MG63 (cell line): Measurements from ENCODE around the gene TMTC2. TPM values are rescaled to one million over a fixed set of nuclear protein-coding genes. Genes with fewer than 3 reads are reported as not detected.

Experiments used
- DNase-seq: peaks from one replicate; pipeline ENCODE4 v3.0.0-alpha.2; 2020
- H3K27me3 ChIP-seq: fragments of 250-450 bp; sonication (Bioruptor Pico); 2 replicates; pipeline ENCODE4 v1.5.1; 2020; ENCODE audit warnings: mild to moderate bottlenecking, moderate library complexity
- H3K36me3 ChIP-seq: fragments of 250-450 bp; sonication (Bioruptor Pico); 2 replicates; pipeline ENCODE4 v1.5.1; 2020; ENCODE audit warnings: mild to moderate bottlenecking, moderate library complexity
- H3K4me3 ChIP-seq: fragments of 250-450 bp; sonication (Bioruptor Pico); 2 replicates; pipeline ENCODE4 v1.5.1; 2020; ENCODE audit warnings: mild to moderate bottlenecking, moderate library complexity
- H3K9me3 ChIP-seq: fragments of 250-450 bp; sonication (Bioruptor Pico); 2 replicates; pipeline ENCODE4 v1.5.1; 2020; ENCODE audit warnings: mild to moderate bottlenecking, moderate library complexity
- total RNA-seq: library from RNA; depleted of rRNA; stranded (reverse); fragments of >200 nt; shearing (Covaris generic); gene quantifications from 2 replicates; pipeline ENCODE4 v1.2.3, GENCODE V29; 2014; ENCODE audit warnings: low replicate concordance

The TMTC2 gene
- total RNA-seq, 1 experiment from 2014 or later = 1.8 TPM

DNA sequence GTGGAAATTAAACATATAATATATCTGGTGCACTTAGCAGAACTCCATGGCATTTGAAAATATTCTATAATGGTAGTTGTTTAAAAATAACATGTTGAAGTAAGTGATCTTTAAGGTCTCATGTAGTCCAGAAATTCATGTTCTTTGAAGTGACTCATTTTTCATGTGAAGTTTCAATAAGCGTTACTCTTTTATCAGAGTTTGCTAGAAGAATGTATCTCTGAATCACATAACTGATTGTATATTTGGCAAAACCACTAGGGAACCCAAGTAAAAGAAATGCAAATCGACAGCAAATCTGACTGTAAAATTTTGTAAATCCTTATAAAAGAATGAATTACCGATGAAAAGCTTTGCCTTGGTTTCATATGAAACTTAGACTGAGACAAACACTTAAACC, 463.3 kb downstream of the TMTC2 start:
- DNase-seq = no peak
- Histone ChIP-seq H3K4me3 (no peak overlapping the region), H3K36me3 (no peaks in the 10 kb centered on the region), H3K27me3 (no peaks in the 10 kb centered on the region), H3K9me3 (no peaks in the 10 kb centered on the region)

DNA sequence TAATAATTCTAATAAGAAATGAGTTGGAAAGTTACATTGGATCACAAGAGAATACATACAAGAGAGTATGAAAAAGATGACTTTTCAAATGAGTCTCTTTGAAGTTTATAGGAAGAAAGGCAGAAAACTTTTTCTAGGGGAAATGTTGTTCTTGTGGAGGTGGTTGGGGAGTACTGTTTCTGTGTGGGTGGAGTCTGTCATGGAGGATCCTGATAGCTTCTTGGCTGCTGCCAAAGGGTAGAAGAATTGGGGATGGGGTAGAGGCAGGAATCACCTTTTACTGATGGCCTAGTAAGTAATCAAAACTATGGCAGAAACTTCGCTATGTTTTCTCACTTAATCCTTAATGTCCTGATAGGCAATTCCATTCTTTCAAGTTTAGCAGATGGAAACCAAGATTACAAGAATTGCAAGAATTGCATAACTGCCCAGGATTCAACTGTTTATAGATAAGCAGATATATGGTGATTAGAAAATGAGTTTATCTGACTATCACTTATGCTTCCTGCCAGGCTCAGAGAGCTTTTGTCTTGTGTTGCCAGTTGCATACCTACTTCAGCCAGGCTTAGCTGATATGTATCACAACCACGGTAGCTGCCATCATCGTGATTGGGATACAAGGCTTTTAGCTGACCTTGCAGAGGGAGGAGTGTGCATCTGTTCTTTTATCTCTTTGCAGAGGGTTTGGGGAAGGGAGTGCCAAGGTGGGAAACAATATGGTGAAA, 463.9 kb downstream of the TMTC2 start:
- no peaks in the 10 kb centered on the region for H3K9me3 ChIP-seq

DNA sequence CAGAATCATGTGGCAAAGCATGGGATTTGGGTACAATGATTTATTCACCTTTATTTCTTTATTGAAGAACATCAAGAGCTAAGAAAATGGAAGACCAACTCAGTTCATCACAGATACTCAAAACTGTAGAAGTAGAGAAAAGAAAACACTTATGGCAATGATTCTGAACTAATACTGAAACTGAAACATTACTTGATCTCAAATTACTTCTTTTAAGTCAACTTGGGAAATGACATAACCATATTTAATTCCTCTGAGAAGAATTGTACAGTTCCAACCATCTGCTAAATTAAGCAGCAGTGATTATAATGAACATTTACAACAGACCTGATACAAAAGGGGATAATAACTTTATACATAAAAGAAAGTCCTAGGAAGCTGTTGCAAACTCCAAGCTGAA, 466.5 kb downstream of the TMTC2 start:
- Histone ChIP-seq H3K36me3 (no peaks in the 10 kb centered on the region), H3K9me3 (no peaks in the 10 kb centered on the region), H3K27me3 (no peaks in the 10 kb centered on the region), H3K4me3 (no peak overlapping the region)
- no peak for DNase-seq

More for the DNA sequence above, 463.9 kb downstream of the TMTC2 start:
- no peak overlapping the region for H3K4me3 ChIP-seq
- H3K36me3 ChIP-seq = no peaks in the 10 kb centered on the region
- no peaks in the 10 kb centered on the region for H3K27me3 ChIP-seq
- DNase-seq = no peak

DNA sequence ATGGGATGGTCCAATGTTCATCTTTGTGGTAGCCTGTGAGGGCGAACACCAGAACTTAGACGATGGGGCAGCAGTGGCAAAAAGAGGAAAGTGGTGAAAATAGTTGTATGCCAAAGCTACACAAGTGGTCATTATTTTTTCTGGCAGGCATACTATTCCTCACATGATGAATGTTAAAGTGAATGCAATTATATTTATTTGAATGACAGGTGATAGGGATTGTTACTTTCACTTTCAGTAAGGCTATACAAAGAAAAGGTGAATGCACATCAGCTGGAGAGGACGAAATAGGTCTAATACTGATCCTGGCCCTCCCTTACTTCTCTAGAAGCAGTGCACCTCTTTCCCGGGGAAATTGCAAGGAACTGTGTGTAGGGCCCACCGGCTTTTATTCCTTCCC, 470.1 kb downstream of the TMTC2 start:
- no peak for DNase-seq
- H3K4me3 ChIP-seq = no peak overlapping the region
- no peaks in the 10 kb centered on the region for H3K9me3 ChIP-seq
- H3K36me3 ChIP-seq = no peaks in the 10 kb centered on the region
- H3K27me3 ChIP-seq = no peaks in the 10 kb centered on the region

DNA sequence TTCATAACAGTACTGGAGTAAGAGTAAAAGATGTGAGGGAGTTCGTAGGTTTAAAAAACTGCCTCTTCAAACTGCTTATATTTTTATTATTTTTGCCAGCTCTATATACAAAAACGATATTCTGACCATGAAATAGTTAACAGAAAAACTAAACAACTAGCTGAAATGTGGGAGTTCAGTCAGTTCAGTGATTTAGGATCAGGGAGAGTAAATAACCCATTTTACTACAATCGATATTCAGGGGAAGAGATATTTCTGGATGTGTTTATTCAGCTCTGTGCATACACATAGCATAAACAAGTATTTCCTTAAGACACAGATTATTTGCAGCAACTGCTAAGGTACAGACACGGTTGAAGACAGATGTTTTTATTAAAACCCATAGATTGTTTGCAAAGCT, 470.9 kb downstream of the TMTC2 start:
- H3K4me3 ChIP-seq = no peak overlapping the region

DNA sequence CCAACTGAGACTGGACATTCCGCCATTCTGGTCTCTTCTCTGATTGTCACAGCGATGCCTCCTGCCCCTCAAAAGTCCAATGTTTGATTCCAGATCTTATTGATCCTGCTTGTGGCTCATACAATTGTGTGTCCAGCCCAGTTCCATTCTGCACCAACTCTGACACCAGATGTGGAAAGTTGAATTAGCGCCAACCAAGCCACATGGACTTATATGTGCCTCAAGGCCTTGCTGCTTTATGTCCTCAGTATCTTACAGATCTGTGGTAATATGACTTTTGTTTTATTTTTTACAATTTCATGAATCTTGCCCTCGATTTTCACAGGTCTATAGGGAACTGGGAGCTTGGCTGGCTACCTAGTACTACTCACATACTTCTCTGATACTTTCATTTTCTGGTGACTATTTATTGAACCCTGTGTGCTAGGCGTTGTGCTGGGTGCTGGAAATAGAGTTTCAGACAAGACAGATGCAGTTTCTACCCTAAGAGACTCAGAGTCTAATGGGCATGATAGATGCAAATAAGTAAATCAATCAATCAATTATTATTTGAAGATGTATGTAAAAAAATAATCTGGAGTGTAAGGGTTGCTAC, 472.0 kb downstream of the TMTC2 start:
- Histone ChIP-seq H3K27me3 (no peaks in the 10 kb centered on the region), H3K9me3 (no peaks in the 10 kb centered on the region), H3K4me3 (no peak overlapping the region), H3K36me3 (no peaks in the 10 kb centered on the region)
- no peak for DNase-seq

More for the DNA sequence above, 470.9 kb downstream of the TMTC2 start:
- DNase-seq = no peak
- no peaks in the 10 kb centered on the region for H3K27me3 ChIP-seq
- no peaks in the 10 kb centered on the region for H3K9me3 ChIP-seq
- no peaks in the 10 kb centered on the region for H3K36me3 ChIP-seq

DNA sequence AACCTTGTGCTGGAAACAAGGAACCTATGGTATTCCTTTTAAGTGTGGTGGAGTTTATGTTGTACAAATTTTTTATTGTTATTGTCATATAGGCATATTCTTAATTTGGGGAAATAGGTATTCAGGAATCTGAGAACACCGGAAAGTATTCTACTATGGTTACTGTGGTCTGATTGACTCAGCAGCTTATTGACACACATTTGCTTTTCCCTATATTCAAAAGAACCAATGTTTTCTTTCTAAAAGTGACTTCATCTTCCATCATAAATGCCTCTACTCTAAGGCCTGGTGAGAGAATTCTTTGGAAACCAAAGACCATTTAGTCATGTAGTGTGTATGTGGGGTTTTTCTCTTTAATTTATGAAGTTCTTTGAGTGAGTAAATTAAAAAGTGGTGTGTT, 474.8 kb downstream of the TMTC2 start:
- Histone ChIP-seq H3K27me3 (no peaks in the 10 kb centered on the region), H3K4me3 (no peak overlapping the region), H3K9me3 (no peaks in the 10 kb centered on the region), H3K36me3 (no peaks in the 10 kb centered on the region)
- DNase-seq = no peak

DNA sequence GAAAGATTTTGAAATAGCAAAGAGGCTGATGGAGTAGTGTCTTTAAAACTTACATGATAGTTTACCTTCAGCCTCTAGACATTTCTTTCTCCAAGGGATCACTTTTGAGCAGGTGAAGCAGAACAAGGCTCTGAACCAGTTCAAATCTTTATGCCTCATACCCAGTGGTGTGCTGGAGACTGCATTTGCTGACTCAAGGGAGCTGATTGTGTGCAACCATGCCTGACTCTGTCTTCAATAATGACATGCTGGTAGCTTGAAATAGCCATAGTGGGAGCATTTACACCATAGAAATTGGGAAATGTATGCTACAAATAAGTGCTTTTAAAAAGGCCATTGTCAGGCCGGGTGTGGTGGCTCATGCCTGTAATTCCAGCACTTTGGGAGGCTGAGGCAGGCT, 482.0 kb downstream of the TMTC2 start:
- no peak overlapping the region for H3K4me3 ChIP-seq
- DNase-seq = no peak
- H3K9me3 ChIP-seq = no peaks in the 10 kb centered on the region
- H3K27me3 ChIP-seq = no peaks in the 10 kb centered on the region
- H3K36me3 ChIP-seq = no peaks in the 10 kb centered on the region

DNA sequence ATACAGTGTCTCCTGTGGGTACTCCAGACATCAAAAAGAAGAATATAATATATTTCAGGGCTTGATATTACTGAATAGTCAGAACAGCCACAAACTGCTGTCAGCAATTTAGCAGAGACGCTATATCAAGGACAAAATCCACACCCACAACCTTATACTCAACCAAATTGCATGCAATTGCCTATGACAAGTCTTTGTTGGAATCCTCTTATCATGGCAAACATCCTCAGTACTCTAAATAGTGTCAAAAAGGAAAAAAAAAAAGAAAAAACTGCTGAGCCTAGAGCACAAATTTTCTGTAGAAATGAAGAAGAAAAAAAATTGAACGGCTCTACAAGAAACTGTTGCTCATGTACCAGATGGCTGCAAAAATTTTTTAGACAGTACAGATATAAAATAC, 485.7 kb downstream of the TMTC2 start:
- no peaks in the 10 kb centered on the region for H3K36me3 ChIP-seq
- no peak overlapping the region for H3K4me3 ChIP-seq
- H3K27me3 ChIP-seq = no peaks in the 10 kb centered on the region
- H3K9me3 ChIP-seq = no peaks in the 10 kb centered on the region
- DNase-seq = no peak

DNA sequence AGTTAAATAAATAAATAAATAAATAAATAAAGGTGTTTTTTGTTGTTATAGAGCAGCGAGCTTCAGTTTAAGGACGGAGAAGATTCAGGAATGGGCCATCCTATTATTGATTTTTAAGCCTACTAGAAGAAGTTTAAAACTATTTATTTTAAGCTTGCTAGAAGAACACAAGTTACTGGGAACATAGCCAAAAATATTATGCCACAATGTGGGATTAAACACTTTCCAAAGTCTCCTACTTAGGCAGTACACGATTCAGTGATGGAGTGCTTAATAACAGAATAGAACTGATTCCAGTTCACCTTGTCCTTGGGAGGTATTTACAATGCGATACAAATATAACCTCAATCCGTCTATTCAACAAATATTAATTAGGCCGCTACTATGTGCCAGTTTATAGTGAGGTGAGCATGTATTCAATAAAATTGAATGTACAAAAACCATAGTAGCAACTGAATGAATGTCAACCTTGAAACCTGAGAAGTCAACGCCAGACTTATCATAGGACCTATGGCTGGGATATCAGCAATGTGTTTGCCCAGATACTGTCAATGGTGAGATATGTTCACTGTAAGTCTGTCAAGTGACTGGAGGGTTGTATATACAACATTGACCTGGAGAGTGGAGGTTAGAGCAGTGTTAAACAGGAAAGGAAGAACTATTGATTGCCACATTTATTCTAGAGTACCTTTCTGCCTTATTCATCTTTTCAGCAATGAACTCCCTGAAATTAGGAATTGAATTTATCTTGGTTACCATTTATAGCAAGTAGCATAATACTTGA, 486.4 kb downstream of the TMTC2 start:
- Histone ChIP-seq H3K4me3 (no peak overlapping the region), H3K9me3 (no peaks in the 10 kb centered on the region), H3K36me3 (no peaks in the 10 kb centered on the region), H3K27me3 (no peaks in the 10 kb centered on the region)
- no peak for DNase-seq

DNA sequence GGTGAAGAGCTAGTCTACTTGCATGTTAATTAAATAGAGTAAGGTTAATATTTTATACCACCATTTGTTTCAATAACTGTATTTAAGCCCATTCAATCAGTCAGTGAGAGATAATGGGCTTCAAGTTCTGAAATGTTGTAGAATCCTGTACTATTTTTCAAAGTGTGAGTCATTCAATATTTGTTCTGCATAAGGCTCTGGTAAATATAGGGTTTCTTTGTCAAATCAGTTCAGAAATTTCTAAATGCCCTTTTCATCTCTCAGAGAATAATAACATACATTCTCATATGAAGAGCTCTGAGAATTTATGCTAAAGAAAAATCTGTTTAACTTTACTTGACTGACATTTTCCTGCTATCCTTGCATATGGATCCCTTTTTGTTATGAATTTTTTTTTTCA, 493.3 kb downstream of the TMTC2 start:
- H3K4me3 ChIP-seq = no peak overlapping the region
- no peaks in the 10 kb centered on the region for H3K36me3 ChIP-seq
- H3K27me3 ChIP-seq = no peaks in the 10 kb centered on the region
- H3K9me3 ChIP-seq = no peaks in the 10 kb centered on the region
- DNase-seq = no peak

DNA sequence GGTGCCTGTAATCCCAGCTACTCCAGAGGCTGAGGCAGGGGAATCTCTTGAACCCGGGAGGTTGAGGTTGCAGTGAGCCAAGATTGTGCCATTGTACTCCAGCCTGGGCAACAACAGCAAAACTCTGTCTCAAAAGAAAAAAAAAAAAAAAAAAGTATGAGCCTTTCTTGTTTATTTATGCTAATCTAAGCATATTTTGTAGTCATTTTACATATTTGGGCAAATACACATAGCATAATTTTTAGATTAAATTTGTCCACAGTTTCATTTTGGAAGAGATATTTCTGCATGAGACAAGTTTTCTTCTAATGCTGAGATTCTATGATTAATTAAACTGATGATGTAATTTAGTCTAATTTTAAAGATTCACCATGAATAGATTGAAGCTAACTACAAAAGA, 494.4 kb downstream of the TMTC2 start:
- no peaks in the 10 kb centered on the region for H3K36me3 ChIP-seq
- no peak for DNase-seq
- H3K9me3 ChIP-seq = no peaks in the 10 kb centered on the region
- H3K27me3 ChIP-seq = no peaks in the 10 kb centered on the region
- no peak overlapping the region for H3K4me3 ChIP-seq

DNA sequence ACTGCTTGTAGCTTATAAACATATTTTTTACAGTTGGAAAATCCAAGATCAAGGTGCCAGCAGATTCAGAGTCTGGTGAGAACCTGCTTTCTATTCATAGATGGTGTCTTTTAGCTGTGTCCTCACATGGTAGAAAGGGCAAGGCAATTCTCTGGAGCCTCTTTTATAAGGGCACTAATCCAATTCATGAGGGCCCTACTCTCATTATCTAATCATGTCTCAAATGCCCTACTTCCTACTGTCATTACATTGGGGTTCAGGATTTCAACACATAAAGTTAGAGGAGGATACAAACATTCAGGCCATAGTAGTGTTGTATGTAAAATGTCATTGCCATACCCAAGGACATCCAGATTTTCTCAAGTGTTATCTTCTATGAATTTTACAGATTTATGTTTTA, 496.4 kb downstream of the TMTC2 start:
- Histone ChIP-seq H3K4me3 (no peak overlapping the region), H3K9me3 (no peaks in the 10 kb centered on the region), H3K27me3 (no peaks in the 10 kb centered on the region), H3K36me3 (no peaks in the 10 kb centered on the region)
- no peak for DNase-seq
